CD4-positive, alpha-beta memory T cell (primary cell): ENCODE data around the gene SHROOM2. TPM values are rescaled to one million over a fixed set of nuclear protein-coding genes. Genes with fewer than 3 reads are reported as not detected.

Source experiments
- CTCF ChIA-PET: fragments of 350-600 bp; sonication (Branson Sonifier 250); formaldehyde crosslinking; loops from one replicate; lab custom pipeline; 2021; ENCODE audit warnings: inconsistent platforms; ENCODE audit not compliant: partially characterized antibody; lab: Charles Lee
- POLR2A ChIA-PET: fragments of 350-600 bp; sonication (Branson Sonifier 250); formaldehyde crosslinking; loops from one replicate; lab custom pipeline; 2021; ENCODE audit not compliant: partially characterized antibody; lab: Charles Lee
- DNase-seq, 5 donors: peaks; one replicate each; pipeline versions ENCODE4 v3.0.0 to v3.0.0-alpha.2; 2020 to 2022; ENCODE audit warnings: mixed read lengths in 1 of 5
- H3K27ac ChIP-seq: one replicate; pipeline ENCODE4 v1.7.0; 2013; ENCODE audit warnings: low read depth, low read length
- H3K27me3 ChIP-seq: 2 replicates; pipeline ENCODE4 v1.7.0; 2013; ENCODE audit warnings: mild to moderate bottlenecking, low read length, moderate library complexity; ENCODE audit not compliant: insufficient read depth
- H3K36me3 ChIP-seq: 2 replicates; pipeline ENCODE4 v1.7.0; 2013; ENCODE audit warnings: mild to moderate bottlenecking, low read length, moderate library complexity; ENCODE audit not compliant: insufficient read depth
- H3K4me1 ChIP-seq: 2 replicates; pipeline ENCODE4 v1.7.0; 2013; ENCODE audit warnings: mild to moderate bottlenecking, low read length, moderate library complexity; ENCODE audit not compliant: insufficient read depth
- H3K4me3 ChIP-seq, 2 donors: one replicate each; pipeline ENCODE4 v1.7.0; 2013; ENCODE audit warnings: low read length in 2 of 2, mild to moderate bottlenecking in 1 of 2
- H3K9me3 ChIP-seq, 2 donors: one replicate each; pipeline ENCODE4 v1.7.0; 2013; ENCODE audit warnings: low read length in 2 of 2, control low read depth in 1 of 2; ENCODE audit not compliant: control insufficient read depth in 1 of 2
- H3K27ac Mint-ChIP-seq, 7 donors: one replicate each; pipeline ENCODE4 v1.8.0; 2020 to 2021; ENCODE audit warnings: mixed read lengths in 7 of 7, mild to moderate bottlenecking in 6 of 7, inconsistent platforms in 3 of 7, moderate library complexity in 3 of 7
- H3K27me3 Mint-ChIP-seq, 2 donors: one replicate each; pipeline ENCODE4 v1.8.0; 2020 to 2021; ENCODE audit warnings: mixed read lengths in 2 of 2
- H3K36me3 Mint-ChIP-seq, 2 donors: one replicate each; pipeline ENCODE4 v1.8.0; 2020 to 2021; ENCODE audit warnings: mixed read lengths in 2 of 2, inconsistent platforms in 1 of 2, mild to moderate bottlenecking in 1 of 2
- H3K4me1 Mint-ChIP-seq, 4 donors: one replicate each; pipeline ENCODE4 v1.8.0; 2020 to 2021; ENCODE audit warnings: mixed read lengths in 4 of 4, mild to moderate bottlenecking in 1 of 4
- H3K4me3 Mint-ChIP-seq, 8 donors: one replicate each; pipeline ENCODE4 v1.8.0; 2020 to 2021; ENCODE audit warnings: mixed read lengths in 8 of 8, mild to moderate bottlenecking in 7 of 8, moderate library complexity in 6 of 8, inconsistent platforms in 3 of 8
- H3K9me3 Mint-ChIP-seq, 8 donors: one replicate each; pipeline ENCODE4 v1.8.0; 2020 to 2021; ENCODE audit warnings: mixed read lengths in 8 of 8, mild to moderate bottlenecking in 5 of 8, inconsistent platforms in 3 of 8, moderate library complexity in 1 of 8
- intact Hi-C: fragments of 100-400 bp; cut with micrococcal nuclease; formaldehyde crosslinking; loops from one replicate; pipeline ENCODE4 v1.15.1; 2023
- polyA plus RNA-seq, 2 donors: library from polyadenylated mRNA; unstranded; fragments of 300-500 nt; fragmentation: Illumina TruSeq; gene quantifications; one replicate each; pipeline ENCODE4 v1.2.3, GENCODE V29; 2021
- total RNA-seq, 2 experiments: library from RNA; stranded (reverse); gene quantifications; one replicate each; pipeline ENCODE4 v1.2.3, GENCODE V29; 2021

SHROOM2 gene
- total and polyA plus RNA-seq, 4 experiments from 2014 or later = not detected

DNA sequence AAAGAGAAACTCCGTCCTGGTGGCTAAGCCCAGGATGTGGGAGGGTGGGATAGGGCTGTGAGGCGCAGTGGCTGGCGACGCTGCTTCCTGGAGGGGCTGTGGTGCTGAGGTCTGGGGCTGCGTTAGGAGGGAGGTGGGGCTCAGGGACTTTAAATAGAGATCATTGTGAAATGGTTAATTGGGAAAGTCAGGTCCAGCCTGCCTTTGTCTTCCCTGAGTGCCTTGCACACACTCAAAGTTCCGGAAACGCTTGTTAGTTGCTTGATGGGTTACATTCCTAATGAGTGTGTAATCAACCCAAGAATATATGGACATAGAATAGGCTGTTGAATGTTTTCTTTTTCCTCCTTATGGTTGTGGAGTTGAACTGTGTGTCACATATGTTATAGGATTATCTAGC is 125.3 kb downstream of the SHROOM2 start:
- no peaks in the 10 kb centered on the region for H3K36me3 Mint-ChIP-seq
- no peak for DNase-seq
- CTCF ChIA-PET = no interaction called here
- peaks cover 0 to 2% (median 0%) of the 10 kb centered on the region in 8 donors for H3K9me3 Mint-ChIP-seq
- no peaks in the 10 kb centered on the region for H3K36me3 ChIP-seq
- H3K27ac ChIP-seq = no peak overlapping the region
- peaks cover 1 to 2% of the 10 kb centered on the region in 2 donors for H3K27me3 Mint-ChIP-seq
- intact Hi-C loops = no loop called here
- H3K9me3 ChIP-seq = no peaks in the 10 kb centered on the region
- no peaks in the 10 kb centered on the region for H3K27me3 ChIP-seq
- POLR2A ChIA-PET = no interaction called here
- no peaks in the 10 kb centered on the region for H3K4me1 ChIP-seq
- H3K4me3 Mint-ChIP-seq = no peak overlapping the region
- no peak overlapping the region for H3K27ac Mint-ChIP-seq
- H3K4me3 ChIP-seq = no peak overlapping the region
- H3K4me1 Mint-ChIP-seq = no peaks in the 10 kb centered on the region

DNA sequence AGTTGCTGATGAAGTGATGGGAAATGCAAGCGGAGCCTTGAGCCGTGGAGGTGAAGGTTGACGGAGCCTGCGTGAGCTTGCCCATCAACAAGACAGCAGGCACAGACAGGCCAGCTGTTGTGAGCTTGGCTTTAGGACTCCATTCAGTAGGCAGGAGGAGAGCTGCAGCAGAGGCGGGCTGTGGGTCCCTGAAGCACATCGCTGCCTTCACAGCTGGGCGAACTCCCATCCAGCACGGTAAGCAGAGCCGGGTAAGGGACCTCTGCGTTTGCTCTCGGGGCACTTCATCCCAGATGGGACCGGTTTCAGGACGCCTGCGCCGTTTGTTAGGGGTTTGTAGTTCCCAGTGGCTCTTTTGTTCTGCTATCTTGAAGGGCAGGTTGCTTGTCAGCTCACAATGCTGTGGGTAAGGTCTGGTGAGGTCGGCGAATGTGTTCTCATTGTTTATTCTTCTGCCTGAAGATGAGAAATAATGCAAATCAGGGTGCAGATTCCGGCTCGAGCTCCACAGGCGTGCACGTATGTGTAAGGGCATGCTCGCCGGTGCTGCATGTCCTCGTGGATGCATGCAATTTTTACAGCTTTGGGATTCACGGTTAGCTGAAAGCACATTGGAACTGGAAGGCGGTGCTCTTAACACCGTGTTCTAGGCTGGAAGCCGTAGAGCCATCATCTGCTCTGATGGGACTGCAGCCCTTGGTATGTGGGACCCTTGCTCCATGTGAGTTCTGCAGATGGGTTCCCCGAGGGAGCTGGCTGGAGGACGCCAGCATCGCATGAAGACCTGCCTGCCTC is 126.3 kb downstream of the SHROOM2 start:
- Histone ChIP-seq H3K27ac (no peak overlapping the region), H3K9me3 (no peaks in the 10 kb centered on the region), H3K36me3 (no peaks in the 10 kb centered on the region), H3K4me1 (no peaks in the 10 kb centered on the region), H3K27me3 (no peaks in the 10 kb centered on the region), H3K4me3 (no peak overlapping the region)
- POLR2A ChIA-PET = no interaction called here
- CTCF ChIA-PET = no interaction called here
- Mint-ChIP-seq H3K9me3 (peaks cover 0 to 2% (median 0%) of the 10 kb centered on the region in 8 donors), H3K27me3 (peaks cover 1 to 5% of the 10 kb centered on the region in 2 donors), H3K27ac (no peak overlapping the region), H3K4me1 (no peaks in the 10 kb centered on the region), H3K4me3 (no peak overlapping the region), H3K36me3 (no peaks in the 10 kb centered on the region)
- DNase-seq = no peak
- intact Hi-C loops = no loop called here

DNA sequence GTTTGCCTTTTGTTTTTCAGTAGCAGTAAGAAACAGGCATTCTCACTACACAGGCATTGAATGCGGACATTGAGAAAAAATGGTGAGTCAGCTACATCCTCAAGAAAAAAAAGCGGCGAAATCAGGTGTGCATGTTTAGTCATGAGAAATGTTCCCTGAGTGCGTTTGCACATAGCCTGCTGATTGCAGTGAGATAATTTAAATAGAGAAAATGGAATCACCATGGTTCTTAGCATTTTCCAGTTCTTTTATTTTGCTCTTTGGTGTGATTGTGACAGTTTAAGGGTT is 126.9 kb downstream of the SHROOM2 start:
- peaks cover 0 to 2% (median 0%) of the 10 kb centered on the region in 8 donors for H3K9me3 Mint-ChIP-seq
- H3K4me3 Mint-ChIP-seq = no peak overlapping the region
- Histone ChIP-seq H3K4me3 (no peak overlapping the region), H3K36me3 (no peaks in the 10 kb centered on the region), H3K27ac (no peak overlapping the region), H3K27me3 (no peaks in the 10 kb centered on the region), H3K4me1 (no peaks in the 10 kb centered on the region), H3K9me3 (no peaks in the 10 kb centered on the region)
- H3K27ac Mint-ChIP-seq = no peak overlapping the region
- no peaks in the 10 kb centered on the region for H3K4me1 Mint-ChIP-seq
- intact Hi-C loops = no loop called here
- peaks cover 1 to 5% of the 10 kb centered on the region in 2 donors for H3K27me3 Mint-ChIP-seq
- H3K36me3 Mint-ChIP-seq = no peaks in the 10 kb centered on the region
- DNase-seq = no peak
- ChIA-PET CTCF (no interaction called here), POLR2A (no interaction called here)

DNA sequence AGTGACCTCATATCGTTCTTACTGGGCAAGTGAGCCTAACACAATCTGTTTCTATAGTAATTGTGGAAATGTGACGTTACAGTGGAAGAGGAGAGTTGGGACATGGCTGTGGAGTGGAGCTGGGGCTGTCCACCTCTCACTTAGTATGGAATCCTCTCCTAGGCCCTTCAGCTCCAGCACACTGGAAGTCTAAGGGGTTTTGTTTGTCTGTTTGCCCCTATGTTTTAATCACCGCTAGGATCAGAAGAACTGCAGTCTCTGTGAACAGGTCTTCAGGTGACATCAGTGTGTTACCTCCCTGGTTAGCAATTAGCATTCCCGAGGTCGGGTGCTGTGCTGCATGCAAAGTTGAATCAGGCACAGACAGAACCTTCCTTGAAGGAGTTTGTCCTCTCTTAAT is 131.6 kb downstream of the SHROOM2 start:
- H3K27ac Mint-ChIP-seq = no peak overlapping the region
- CTCF ChIA-PET = no interaction called here
- H3K9me3 Mint-ChIP-seq = peaks cover 0 to 2% (median 0%) of the 10 kb centered on the region in 8 donors
- Histone ChIP-seq H3K9me3 (no peaks in the 10 kb centered on the region), H3K4me1 (no peaks in the 10 kb centered on the region), H3K27me3 (no peaks in the 10 kb centered on the region), H3K36me3 (no peaks in the 10 kb centered on the region), H3K27ac (no peak overlapping the region), H3K4me3 (no peak overlapping the region)
- no peaks in the 10 kb centered on the region for H3K36me3 Mint-ChIP-seq
- POLR2A ChIA-PET = no interaction called here
- no peak overlapping the region for H3K4me3 Mint-ChIP-seq
- no peaks in the 10 kb centered on the region for H3K4me1 Mint-ChIP-seq
- peaks cover 4 to 8% of the 10 kb centered on the region in 2 donors for H3K27me3 Mint-ChIP-seq
- DNase-seq = no peak
- intact Hi-C loops = no loop called here

DNA sequence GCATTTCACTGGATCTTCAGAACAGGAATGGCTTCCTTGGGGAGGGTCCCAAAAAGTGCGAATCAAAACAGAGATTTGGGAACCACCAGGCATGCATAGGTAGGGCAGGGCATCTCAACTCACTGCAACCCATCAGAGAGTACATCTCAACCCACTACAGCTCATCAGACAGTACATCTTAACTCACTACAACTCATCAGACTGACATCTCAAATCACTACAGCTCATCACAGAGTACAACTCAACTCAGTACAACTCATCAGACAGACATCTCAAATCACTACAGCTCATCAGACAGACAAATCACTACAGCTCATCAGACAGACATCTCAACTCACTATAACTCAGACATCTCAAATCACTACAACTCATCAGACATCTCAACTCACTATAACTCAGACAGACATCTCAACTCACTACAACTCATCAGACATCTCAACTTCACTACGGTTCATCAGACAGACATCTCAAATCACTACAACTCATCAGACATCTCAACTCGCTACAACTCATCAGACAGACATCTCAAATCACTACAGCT is 133.5 kb downstream of the SHROOM2 start:
- Histone ChIP-seq H3K36me3 (no peaks in the 10 kb centered on the region), H3K27ac (no peak overlapping the region), H3K27me3 (no peaks in the 10 kb centered on the region), H3K4me1 (no peaks in the 10 kb centered on the region), H3K4me3 (no peak overlapping the region), H3K9me3 (no peaks in the 10 kb centered on the region)
- no peaks in the 10 kb centered on the region for H3K4me1 Mint-ChIP-seq
- ChIA-PET POLR2A (no interaction called here), CTCF (no interaction called here)
- intact Hi-C loops = no loop called here
- no peak overlapping the region for H3K27ac Mint-ChIP-seq
- H3K27me3 Mint-ChIP-seq = peaks cover 4 to 8% of the 10 kb centered on the region in 2 donors
- no peaks in the 10 kb centered on the region for H3K9me3 Mint-ChIP-seq
- H3K36me3 Mint-ChIP-seq = no peaks in the 10 kb centered on the region
- no peak for DNase-seq
- no peak overlapping the region for H3K4me3 Mint-ChIP-seq

DNA sequence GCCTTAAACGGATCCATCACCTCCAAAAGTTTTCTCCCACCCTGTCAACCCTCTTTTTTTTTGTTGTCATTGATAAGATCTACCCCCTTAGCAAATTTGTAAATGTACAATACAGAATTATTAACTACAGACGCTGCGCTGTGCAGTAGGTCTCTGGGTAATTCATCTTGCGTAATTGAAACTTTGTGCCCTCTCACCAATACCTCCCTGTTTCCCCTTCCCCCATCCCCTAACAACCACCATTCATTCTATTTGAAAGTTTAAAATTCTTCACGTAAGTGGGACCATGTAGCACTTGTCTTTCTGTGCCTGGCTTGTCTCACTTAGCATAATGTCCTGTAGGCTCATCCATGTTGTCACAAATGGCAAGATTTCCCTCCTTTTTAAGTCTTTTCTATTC is 135.2 kb downstream of the SHROOM2 start:
- Mint-ChIP-seq H3K4me1 (no peaks in the 10 kb centered on the region), H3K36me3 (no peaks in the 10 kb centered on the region), H3K4me3 (no peak overlapping the region), H3K27ac (no peak overlapping the region), H3K27me3 (peaks cover 3 to 7% of the 10 kb centered on the region in 2 donors), H3K9me3 (no peaks in the 10 kb centered on the region)
- CTCF ChIA-PET = no interaction called here
- Histone ChIP-seq H3K36me3 (no peaks in the 10 kb centered on the region), H3K4me3 (no peak overlapping the region), H3K9me3 (no peaks in the 10 kb centered on the region), H3K27ac (no peak overlapping the region), H3K27me3 (no peaks in the 10 kb centered on the region), H3K4me1 (no peaks in the 10 kb centered on the region)
- POLR2A ChIA-PET = no interaction called here
- intact Hi-C loops = no loop called here
- DNase-seq = no peak

DNA sequence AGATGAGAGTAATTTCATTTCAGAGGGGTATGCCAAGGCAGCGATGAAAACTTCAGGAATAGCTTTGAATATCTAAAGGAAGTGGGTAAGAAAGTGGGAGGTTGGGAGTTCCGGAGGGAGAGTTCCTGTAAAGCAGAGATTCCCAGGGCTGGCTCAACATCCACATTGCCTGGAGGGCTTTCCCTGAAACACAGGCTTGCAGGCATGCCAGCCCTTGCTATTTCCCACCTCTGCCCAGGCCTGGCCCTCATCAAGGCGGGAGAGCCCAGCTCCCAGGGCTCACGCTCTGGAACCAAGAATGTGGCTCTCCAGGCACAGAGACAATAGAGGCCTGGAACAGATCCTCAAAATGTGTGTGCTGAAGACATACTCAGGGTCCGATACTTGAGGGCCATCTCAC is 137.1 kb downstream of the SHROOM2 start:
- Mint-ChIP-seq H3K36me3 (no peaks in the 10 kb centered on the region), H3K9me3 (no peaks in the 10 kb centered on the region), H3K27ac (no peak overlapping the region), H3K27me3 (peaks cover 3% of the 10 kb centered on the region in 2 donors), H3K4me3 (no peak overlapping the region), H3K4me1 (no peaks in the 10 kb centered on the region)
- H3K4me3 ChIP-seq = no peak overlapping the region
- intact Hi-C loops = no loop called here
- ChIA-PET POLR2A (no interaction called here), CTCF (no interaction called here)
- H3K4me1 ChIP-seq = no peaks in the 10 kb centered on the region
- no peaks in the 10 kb centered on the region for H3K27me3 ChIP-seq
- no peak for DNase-seq
- no peak overlapping the region for H3K27ac ChIP-seq
- no peaks in the 10 kb centered on the region for H3K36me3 ChIP-seq
- no peaks in the 10 kb centered on the region for H3K9me3 ChIP-seq
